ENCODE data around the gene TNS2. TPM values are rescaled to one million over a fixed set of nuclear protein-coding genes. Genes with fewer than 3 reads are reported as not detected.

TNS2 gene
- total RNA-seq: 34.9 and 41.3 TPM in 2 replicates

GRCh38 chr12:53049571-53050318 is at the start of gene TNS2:
Gene TNS2, plus strand, starts transcription at chr12:53050065. Its CDS starts 121 bp downstream, at chr12:53050186.

GRCh38 chr12:53005986-53006809 is 43.7 kb upstream of the TNS2 start, which contains the start of gene EIF4B:
Gene EIF4B, plus strand, starts transcription at chr12:53006456. Its CDS starts 28 bp downstream, at chr12:53006484.

GRCh38 chr12:53079226-53080117 is 29.6 kb downstream of the TNS2 start, which contains the start of gene SPRYD3:
Gene SPRYD3, minus strand, starts transcription at chr12:53079390. Its CDS starts 57 bp downstream, at chr12:53079333.

GRCh38 chr12:53097564-53098353 is 47.9 kb downstream of the TNS2 start, which contains the start of gene IGFBP6:
Gene IGFBP6, plus strand, starts transcription at chr12:53097667. Its CDS starts 51 bp downstream, at chr12:53097718.

GRCh38 chr12:53102883-53103807 is 53.3 kb downstream of the TNS2 start, which contains the start of gene SOAT2:
Gene SOAT2, plus strand, starts transcription at chr12:53103486. Its CDS starts 92 bp downstream, at chr12:53103578.

Other genes with a start within 250 kb of the TNS2 start
- gene KRT4, start 235.9 kb upstream of the TNS2 start, total RNA-seq: not detected in 2 replicates
- not detected in 2 replicates for gene KRT79, start 215.8 kb upstream of the TNS2 start, total RNA-seq
- gene KRT78, start 201.1 kb upstream of the TNS2 start, total RNA-seq: not detected in 2 replicates
- gene KRT8, start 145.0 kb upstream of the TNS2 start, total RNA-seq: 13.9 and 14.4 TPM in 2 replicates
- gene KRT18, start 100.9 kb upstream of the TNS2 start, total RNA-seq: 253 and 287 TPM in 2 replicates
- gene EIF4B, start 43.6 kb upstream of the TNS2 start, total RNA-seq: 273 and 317 TPM in 2 replicates
- gene SPRYD3, start 29.3 kb downstream of the TNS2 start, total RNA-seq: 38.8 and 39.8 TPM in 2 replicates
- 222 and 277 TPM in 2 replicates for gene IGFBP6, start 47.6 kb downstream of the TNS2 start, total RNA-seq
- gene SOAT2, start 53.4 kb downstream of the TNS2 start, total RNA-seq: not detected in 2 replicates
- 4.5 and 9.0 TPM in 2 replicates for gene ZNF740, start 130.7 kb downstream of the TNS2 start, total RNA-seq
- gene CSAD, start 130.9 kb downstream of the TNS2 start, total RNA-seq: 1.1 and 3.0 TPM in 2 replicates
- gene ITGB7, start 157.2 kb downstream of the TNS2 start, total RNA-seq: 0.30 and 0.80 TPM in 2 replicates
- gene RARG, start 182.1 kb downstream of the TNS2 start, total RNA-seq: 81.5 and 84.3 TPM in 2 replicates
- 14.8 and 22.2 TPM in 2 replicates for gene ESPL1, start 218.2 kb downstream of the TNS2 start, total RNA-seq
- 384 and 454 TPM in 2 replicates for gene PFDN5, start 245.5 kb downstream of the TNS2 start, total RNA-seq
- 41.8 and 63.4 TPM in 2 replicates for gene MYG1, start 249.6 kb downstream of the TNS2 start, total RNA-seq

Data from mammary microvascular endothelial cell (primary cell).